Measurements from ENCODE around the gene PLOD2. TPM values are rescaled to one million over a fixed set of nuclear protein-coding genes. Genes with fewer than 3 reads are reported as not detected.

PLOD2 gene
- total and polyA plus RNA-seq, 2 of the 8 experiments (the other 6 are each of a cell fraction or from before 2014, with no cell fraction given), result 4.0 to 28.7 TPM

GRCh38 chr3:146203776-146204175 is 42.8 kb upstream of the PLOD2 start:
- H3K56ac ChIP-seq (replicated peaks; ENCODE audit: insufficient read length, low read depth, low read length), result no peak overlapping the region
- H4K5ac ChIP-seq (ENCODE audit: insufficient read length, low read depth, low read length), result no peak overlapping the region
- H2BK20ac ChIP-seq (ENCODE audit: low read length), result no peak overlapping the region
- no peak for DNase-seq (ENCODE audit: low read depth in 1 of 2, low spot score in 2 of 2)
- no peak overlapping the region for H3K9ac ChIP-seq (replicated peaks in 1 of 4; ENCODE audit: extremely low read depth in 1 of 4, low read depth in 3 of 4, low read length in 3 of 4)
- no peaks in the 10 kb centered on the region for H3K9me3 ChIP-seq (ENCODE audit: insufficient read depth in 2 of 2, low read depth in 1 of 2, low read length in 1 of 2)
- H3K27ac ChIP-seq (ENCODE audit: low read depth, low read length), result no peak overlapping the region
- H3K79me1 ChIP-seq (ENCODE audit: low read depth, low read length), result no peaks in the 10 kb centered on the region
- no peaks in the 10 kb centered on the region for H3K4me1 ChIP-seq (replicated peaks in 1 of 4; ENCODE audit: control insufficient read depth in 3 of 4, insufficient read depth in 4 of 4, low read length in 3 of 4)
- H2AFZ ChIP-seq (ENCODE audit: low read length), result no peak overlapping the region
- no peaks in the 10 kb centered on the region for H3K27me3 ChIP-seq (replicated peaks in 1 of 4; ENCODE audit: control insufficient read depth in 3 of 4, extremely low read depth in 1 of 4, insufficient read depth in 3 of 4, low read length in 3 of 4)
- no peaks in the 10 kb centered on the region for H4K20me1 ChIP-seq (replicated peaks in 1 of 2; ENCODE audit: control insufficient read depth in 1 of 2, insufficient read depth in 2 of 2, low read length in 2 of 2)
- ChIA-PET CTCF (ENCODE audit: partially characterized antibody) (interaction anchor here (1.2 to 2.0 kb wide), 4 partner anchors 13 to 124 kb away, joined by 3 to 12 read pairs (median 5); no protein-coding TSS in a partner anchor), POLR2A (ENCODE audit: partially characterized antibody) (no interaction called here)
- H3K14ac ChIP-seq (ENCODE audit: insufficient read length), result no peak overlapping the region
- H2BK15ac ChIP-seq (ENCODE audit: low read length), result no peak overlapping the region
- H2BK5ac ChIP-seq (ENCODE audit: low read depth, low read length), result no peak overlapping the region
- H2BK120ac ChIP-seq (replicated peaks; ENCODE audit: low read depth, low read length), result no peak overlapping the region
- no peaks in the 10 kb centered on the region for H3K79me2 ChIP-seq (ENCODE audit: control insufficient read depth in 1 of 2, insufficient read depth in 2 of 2, low read length in 2 of 2)
- H2BK12ac ChIP-seq (ENCODE audit: low read depth, low read length), result no peak overlapping the region
- H3K23me2 ChIP-seq (ENCODE audit: low read depth, low read length), result no peaks in the 10 kb centered on the region
- H4K91ac ChIP-seq (replicated peaks; ENCODE audit: insufficient read length, low read length), result no peak overlapping the region
- no peak overlapping the region for H3K4me2 ChIP-seq (ENCODE audit: insufficient read depth in 1 of 2, low read depth in 2 of 2, low read length in 2 of 2)
- H3K4me3 ChIP-seq (ENCODE audit: extremely low read depth in 1 of 4, insufficient read depth in 2 of 4, low read depth in 3 of 4, low read length in 4 of 4), result no peak overlapping the region
- H2AK5ac ChIP-seq (ENCODE audit: low read depth, low read length), result no peak overlapping the region
- no peak overlapping the region for H3K23ac ChIP-seq (ENCODE audit: insufficient read length)
- H3K4ac ChIP-seq (replicated peaks; ENCODE audit: insufficient read length, low read depth, low read length), result no peak overlapping the region
- FAIRE-seq, result no peak
- no peaks in the 10 kb centered on the region for H3K36me3 ChIP-seq (ENCODE audit: control insufficient read depth in 2 of 4, insufficient read depth in 4 of 4, low read length in 3 of 4)
- no peak overlapping the region for H3K18ac ChIP-seq (ENCODE audit: extremely low read depth, low read length)
- H4K8ac ChIP-seq (ENCODE audit: extremely low read depth, insufficient read depth, low read length), result no peak overlapping the region
- TF ChIP-seq CEBPB (IDR thresholded peaks at IDR 0.05; ENCODE audit: low read depth, low read length), result no peak
- no peak for TF ChIP-seq PHF8 (conservative IDR thresholded peaks at IDR 0.05; ENCODE audit: low read depth, low read length)
- no peak for TF ChIP-seq SP2 (IDR thresholded peaks at IDR 0.05; ENCODE audit: low read length)
- TF ChIP-seq RXRA (IDR thresholded peaks at IDR 0.05; ENCODE audit: insufficient read depth, low read depth, low read length), result no peak
- TF ChIP-seq HDAC6 (IDR thresholded peaks at IDR 0.05; ENCODE audit: low read depth, low read length), result no peak
- TF ChIP-seq SIX5 (IDR thresholded peaks at IDR 0.05; ENCODE audit: low read depth, low read length), result no peak
- no peak for TF ChIP-seq TAF1 (IDR thresholded peaks at IDR 0.05; ENCODE audit: low read depth, low read length)
- no peak for TF ChIP-seq POU5F1 (IDR thresholded peaks at IDR 0.05; ENCODE audit: low read depth, low read length)
- TF ChIP-seq SP1 (IDR thresholded peaks at IDR 0.05; ENCODE audit: low read depth, low read length), result no peak
- no peak for TF ChIP-seq BCL11A (IDR thresholded peaks at IDR 0.05; ENCODE audit: low read depth in 2 of 2, low read length in 2 of 2)
- TF ChIP-seq EP300 (IDR thresholded peaks at IDR 0.05; ENCODE audit: borderline replicate concordance in 1 of 2, low read depth in 2 of 2, low read length in 2 of 2), result no peak
- TF ChIP-seq CHD1 (IDR thresholded peaks at IDR 0.05; ENCODE audit: low read depth, low read length), result no peak
- no peak for TF ChIP-seq SAP30 (IDR thresholded peaks at IDR 0.05; ENCODE audit: insufficient read depth, insufficient replicate concordance, low read length)
- TF ChIP-seq ATF2 (IDR thresholded peaks at IDR 0.05; ENCODE audit: low read length), result no peak

All from H1 (cell line).